HG03520 (cell line): ENCODE data around the gene FAM107B.

Experiments used
- ATAC-seq: cut with Tn5 transposase; IDR thresholded peaks from one replicate; pipeline ENCODE4 v1.9.1; 2021; ENCODE audit warnings: mild to moderate bottlenecking, moderate library complexity; ENCODE audit not compliant: unreplicated experiment

FAM107B gene

DNA sequence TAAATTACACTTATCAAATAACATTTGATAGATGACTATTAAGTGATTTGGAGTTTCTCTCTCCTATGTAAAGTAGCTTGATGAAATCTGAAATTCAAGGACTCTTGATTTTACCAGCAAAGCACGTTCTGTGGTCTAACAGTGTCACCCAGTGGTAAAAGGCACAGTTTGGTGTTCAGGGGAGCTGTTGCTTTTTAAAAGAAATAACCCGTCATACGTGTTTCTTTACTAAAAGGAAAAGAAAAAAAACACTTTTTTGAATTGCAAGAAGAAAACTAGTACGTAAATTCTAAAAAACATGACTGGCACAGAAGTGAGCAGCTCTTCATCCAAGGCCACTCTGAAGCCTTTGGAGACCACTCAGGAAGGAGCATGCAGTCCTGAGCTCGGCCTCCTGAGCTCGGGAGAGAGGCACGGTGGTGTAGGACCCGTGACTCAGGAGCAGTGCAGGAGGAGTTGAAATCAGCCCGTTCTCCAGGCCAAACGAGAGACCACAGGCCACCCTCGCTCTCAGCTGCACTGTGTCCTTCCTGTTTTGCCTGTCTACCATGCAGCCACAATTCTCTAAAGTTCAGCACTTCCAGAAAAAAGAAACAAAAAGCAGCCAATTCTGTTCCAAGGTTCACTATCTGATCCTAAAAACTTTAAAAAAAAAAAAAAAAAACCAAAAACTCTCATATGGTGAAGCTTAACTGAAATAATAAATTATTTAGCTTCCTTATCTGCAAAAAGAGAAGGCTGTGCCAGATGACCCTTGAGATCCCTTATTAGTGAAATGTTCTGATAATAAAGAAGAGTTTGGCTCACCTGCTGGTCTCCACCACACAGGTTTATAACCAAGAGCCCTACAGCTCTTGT, 231.4 kb downstream of the FAM107B start:
- no peak for ATAC-seq

- ATAC-seq: no peak
Measured at GRCh38 chr10:14541379-14541778, 233.3 kb downstream of the FAM107B start.

DNA sequence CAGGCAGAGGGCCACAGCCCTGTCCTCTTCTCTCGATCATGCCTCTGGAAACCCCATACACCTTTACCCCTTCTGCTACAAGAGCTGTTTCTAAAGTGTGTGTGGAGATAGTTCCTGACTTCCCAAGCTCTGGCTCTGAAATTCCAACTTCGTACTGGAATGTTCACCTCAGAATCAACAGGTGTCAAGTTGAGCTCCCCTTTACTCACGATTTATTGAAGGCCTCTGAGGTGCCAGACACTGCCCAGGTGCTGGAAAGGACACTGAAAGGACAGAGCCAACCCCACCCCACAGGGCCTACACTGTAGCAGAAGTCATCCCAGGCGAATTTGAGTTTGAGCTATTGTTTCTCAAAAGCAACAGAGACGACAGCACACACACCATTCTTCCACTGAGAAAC, 234.1 kb downstream of the FAM107B start:
- ATAC-seq: no peak

- ATAC-seq: no peak
Measured at GRCh38 chr10:14540062-14540461, 234.6 kb downstream of the FAM107B start.

- no peak for ATAC-seq
Measured at GRCh38 chr10:14539176-14539575, 235.5 kb downstream of the FAM107B start.

DNA sequence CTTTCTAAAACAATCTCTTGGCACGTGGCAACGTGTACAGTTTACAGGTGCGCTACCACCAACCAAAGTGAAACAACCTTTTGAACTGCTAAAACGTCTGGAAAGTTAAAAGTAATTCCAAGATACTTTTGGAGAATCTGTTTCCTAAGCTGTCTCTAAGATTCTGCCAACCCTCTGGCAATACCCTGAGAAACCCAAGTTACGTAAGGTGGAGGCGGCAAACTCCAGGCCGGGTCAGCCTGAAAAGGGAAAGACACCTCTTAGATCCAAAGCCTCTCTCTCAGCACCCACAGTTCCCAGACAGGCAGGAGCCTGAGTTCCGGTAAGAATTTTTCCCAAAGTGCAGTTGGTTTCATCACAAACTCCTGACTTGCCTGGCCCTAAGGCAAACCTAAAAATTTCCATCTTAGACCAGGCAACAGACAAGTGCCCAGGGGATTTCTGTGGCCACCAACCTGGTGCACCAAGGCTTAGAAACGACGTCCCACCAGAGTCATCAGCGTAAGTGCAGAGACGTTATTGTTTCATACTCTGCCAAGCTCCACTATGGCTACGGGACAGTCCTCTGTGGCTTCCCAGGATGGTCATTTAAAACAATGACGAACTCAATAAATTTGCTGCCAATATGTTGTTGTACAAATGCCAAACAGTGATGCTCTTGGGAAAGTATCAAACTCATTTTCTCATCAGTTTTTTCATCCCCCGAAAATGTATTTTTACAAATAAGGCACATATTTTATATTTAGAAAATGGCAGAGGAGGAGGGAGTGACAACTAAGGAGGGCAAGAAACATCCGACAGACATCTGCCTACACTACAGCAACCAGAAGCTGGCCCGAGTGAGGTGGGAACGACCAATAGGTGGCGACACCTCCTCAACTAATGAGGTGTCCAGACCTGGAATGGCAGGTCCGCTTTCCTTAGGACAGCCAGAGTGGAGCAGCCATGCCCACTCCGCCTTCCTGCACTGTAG, 238.2 kb downstream of the FAM107B start:
- ATAC-seq: no peak

- ATAC-seq: no peak
Measured at GRCh38 chr10:14535457-14536130, 239.1 kb downstream of the FAM107B start.

DNA sequence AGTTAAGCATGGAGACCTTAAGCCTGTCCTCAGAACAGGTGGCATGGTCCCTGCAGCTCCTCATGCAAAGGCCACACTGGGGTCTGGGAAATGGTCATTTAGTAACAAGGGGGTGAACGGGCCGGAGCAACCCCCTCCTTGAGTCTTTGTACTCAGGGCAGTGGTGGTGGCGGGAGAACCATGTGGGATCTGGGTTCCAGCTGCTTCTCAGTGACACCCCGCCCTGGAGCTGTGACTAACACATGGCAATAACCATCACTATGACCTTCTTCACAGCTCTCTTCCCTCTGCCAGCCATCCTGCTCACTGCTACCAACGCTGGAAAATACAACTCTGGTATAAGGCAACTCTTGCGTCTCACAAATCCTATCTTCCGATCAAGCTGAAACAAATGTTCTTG, 240.5 kb downstream of the FAM107B start:
- ATAC-seq: no peak

- no peak for ATAC-seq
Measured at GRCh38 chr10:14533295-14533694, 241.4 kb downstream of the FAM107B start.

GRCh38 chr10:14532473-14533251, 242.0 kb downstream of the FAM107B start:
- no peak for ATAC-seq

GRCh38 chr10:14531974-14532373, 242.7 kb downstream of the FAM107B start:
- no peak for ATAC-seq

GRCh38 chr10:14530465-14530864, 244.2 kb downstream of the FAM107B start:
- ATAC-seq: no peak

DNA sequence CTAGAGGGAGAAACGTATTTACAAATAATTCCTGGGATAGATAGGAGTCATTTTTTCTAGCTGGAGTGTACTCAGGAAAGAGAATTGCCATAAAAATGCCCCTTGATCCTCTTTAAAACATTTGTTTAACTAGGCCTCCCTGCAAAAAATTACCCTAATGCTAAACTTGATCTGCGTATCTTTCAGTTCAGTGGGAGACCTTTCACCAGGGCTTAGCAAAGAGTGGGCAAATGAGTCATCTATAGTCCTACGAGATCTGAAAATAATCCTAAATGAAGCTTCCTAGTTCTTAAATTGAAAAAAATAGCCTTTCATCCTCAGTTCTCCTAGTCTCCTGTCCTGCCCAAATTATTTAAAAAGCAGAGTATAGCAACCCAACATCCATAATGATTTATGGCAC, 245.3 kb downstream of the FAM107B start:
- no peak for ATAC-seq

DNA sequence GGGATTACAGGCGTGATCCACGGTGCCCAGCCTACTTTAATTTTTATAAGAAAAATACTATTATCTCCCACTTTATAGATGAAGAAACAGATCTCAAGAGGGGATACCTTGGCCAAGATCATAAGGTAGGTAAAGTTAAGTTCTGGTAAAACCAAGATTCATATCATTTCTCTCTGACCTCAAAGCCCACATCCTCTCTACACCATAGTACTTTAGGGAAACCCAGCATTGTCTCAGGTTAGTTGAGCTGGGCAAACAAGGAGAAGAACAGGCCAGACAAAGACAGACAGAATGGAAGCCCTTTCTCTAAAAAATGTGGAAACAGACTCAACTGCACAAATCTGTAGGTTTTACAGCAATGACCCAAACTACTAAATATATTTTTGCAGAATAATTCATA, 246.2 kb downstream of the FAM107B start:
- no peak for ATAC-seq

GRCh38 chr10:14527915-14528314, 246.8 kb downstream of the FAM107B start:
- no peak for ATAC-seq

DNA sequence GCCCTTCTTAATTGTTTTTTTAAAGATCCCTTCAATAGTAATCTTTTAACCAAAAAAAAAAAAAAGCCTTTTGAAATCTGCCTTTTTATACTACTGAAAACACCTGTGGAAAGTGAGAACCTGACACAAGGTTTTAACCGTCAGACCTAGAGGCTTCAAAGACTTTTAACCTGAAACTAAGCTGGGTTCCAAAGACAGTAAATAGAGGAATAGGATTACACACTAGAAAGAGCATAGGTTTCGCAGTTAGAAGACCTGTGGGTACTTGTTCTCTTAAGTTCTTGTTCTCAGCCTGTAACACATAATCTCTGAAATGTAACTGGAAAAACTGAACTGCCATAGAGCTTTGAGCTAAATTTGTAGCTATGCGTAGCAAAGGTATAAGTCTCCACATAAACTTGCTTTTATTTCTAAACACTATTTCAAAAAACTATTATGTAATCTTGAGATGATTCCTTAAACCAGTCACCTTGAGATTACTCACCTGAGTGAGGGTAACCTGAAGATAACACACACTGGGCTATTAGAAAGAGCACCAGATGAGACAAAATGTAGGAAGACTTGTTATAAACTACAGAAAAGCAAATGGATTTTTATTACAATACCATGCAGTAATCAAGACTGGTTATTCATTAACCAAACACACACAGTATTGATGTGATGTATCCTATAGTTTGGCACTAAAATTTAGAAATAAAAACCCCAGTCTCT, 247.4 kb downstream of the FAM107B start:
- no peak for ATAC-seq

DNA sequence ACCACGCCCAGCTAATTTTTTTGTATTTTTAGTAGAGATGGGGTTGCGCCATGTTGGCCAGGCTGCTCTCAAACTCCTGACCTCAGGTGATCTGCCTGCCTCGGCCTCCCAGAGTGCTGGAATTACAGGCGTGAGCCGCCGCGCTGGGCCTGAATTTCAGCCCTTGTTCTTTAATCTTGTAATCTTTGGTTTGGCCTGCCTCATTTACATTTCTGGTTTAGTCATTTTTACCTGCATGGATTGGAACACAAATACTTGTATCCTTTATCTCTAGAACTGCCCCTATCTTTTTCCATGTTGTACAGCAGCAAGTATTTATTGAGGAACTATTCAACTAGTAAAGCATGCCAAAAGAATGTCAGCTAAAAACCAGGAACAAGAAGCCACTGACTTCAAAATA, 248.4 kb downstream of the FAM107B start:
- ATAC-seq: no peak

GRCh38 chr10:14524691-14525324, 249.9 kb downstream of the FAM107B start:
- ATAC-seq: no peak

DNA sequence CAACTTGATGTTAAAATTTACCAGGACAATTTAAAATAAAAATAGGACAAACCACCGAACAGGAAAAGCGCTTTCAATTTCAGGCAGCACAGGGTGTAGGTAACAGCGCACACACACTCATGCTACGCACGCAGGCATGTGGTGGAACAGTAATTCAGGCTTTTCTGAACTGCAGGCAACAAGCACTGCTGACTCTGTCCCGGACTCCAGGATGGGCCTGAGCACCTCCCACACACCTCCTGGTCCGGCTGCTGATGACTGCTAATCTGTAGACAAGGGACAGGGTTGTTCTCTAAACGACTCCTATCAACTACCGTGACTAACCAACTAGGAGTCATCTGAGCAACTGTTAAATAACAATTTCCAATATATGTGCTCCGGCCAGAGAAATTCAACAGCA, 251.4 kb downstream of the FAM107B start:
- ATAC-seq: no peak
